ENCODE measurements around the gene IFNGR2. TPM values are rescaled to one million over a fixed set of nuclear protein-coding genes. Genes with fewer than 3 reads are reported as not detected.

The IFNGR2 gene
- total and polyA plus RNA-seq, 3 experiments from 2014 or later: 2.3 to 3.1 (median 3.1) TPM

- Mint-ChIP-seq H3K36me3 (peaks cover 0 to 11% (median 0%) of the 10 kb centered on the region in 3 donors), H3K9me3 (no peaks in the 10 kb centered on the region), H3K4me1 (peaks cover 24 to 29% (median 27%) of the 10 kb centered on the region in 3 donors), H3K27ac (peak within 1 kb of the TSS; percentile 89 to 97 (median 93)), H3K4me3 (peak within 1 kb of the TSS; percentile 90 to 95 (median 94)), H3K27me3 (no peaks in the 10 kb centered on the region)
- peak; percentile 94 to 97 (median 95) for DNase-seq
- no peaks in the 10 kb centered on the region for H3K27me3 ChIP-seq (ENCODE audit: insufficient read depth, low read length, poor library complexity, severe bottlenecking)
- ChIA-PET CTCF (interaction anchor here (0.8 to 2.4 kb wide), 13 partner anchors 10 to 709 kb away, joined by 3 to 22 read pairs (median 3); partner anchors contain the start of genes DNAJC28, DONSON, GART and PAXBP1), POLR2A (interaction anchor here (0.5 to 2.7 kb wide), 15 partner anchors 11 to 709 kb away, joined by 3 to 77 read pairs (median 4); partner anchors contain the start of genes DNAJC28, DONSON, GART and IFNAR1)
- H3K27ac ChIP-seq (ENCODE audit: low read depth, low read length): peak within 1 kb of the TSS; percentile 89
- peak within 1 kb of the TSS; percentile 94 for H3K4me3 ChIP-seq (ENCODE audit: low read length)
- H3K9me3 ChIP-seq (ENCODE audit: low read length): no peaks in the 10 kb centered on the region
- H3K4me1 ChIP-seq (ENCODE audit: insufficient read depth, low read length): peaks cover 11% of the 10 kb centered on the region
- no peaks in the 10 kb centered on the region for H3K36me3 ChIP-seq (ENCODE audit: insufficient read depth, low read length)
These were observed 76.7 kb downstream of the IFNGR2 start, which contains the start of gene TMEM50B for GRCh38 chr21:33479679-33480480. Gene TMEM50B (minus strand): TSS chr21:33479974. CDS start chr21:33468885, 11,089 bp downstream.

GRCh38 chr21:33480481-33481103, 77.4 kb downstream of the IFNGR2 start:
- Mint-ChIP-seq H3K9me3 (no peaks in the 10 kb centered on the region), H3K27me3 (no peaks in the 10 kb centered on the region), H3K36me3 (peaks cover 0 to 11% (median 0%) of the 10 kb centered on the region in 3 donors), H3K4me1 (peaks cover 24 to 29% (median 27%) of the 10 kb centered on the region in 3 donors), H3K27ac (peak overlapping the region; percentile 89 to 97 (median 93)), H3K4me3 (peak overlapping the region; percentile 90 to 95 (median 94))
- no peaks in the 10 kb centered on the region for H3K9me3 ChIP-seq (ENCODE audit: low read length)
- DNase-seq: no peak
- H3K4me3 ChIP-seq (ENCODE audit: low read length): peak overlapping the region; percentile 76
- H3K4me1 ChIP-seq (ENCODE audit: insufficient read depth, low read length): peaks cover 11% of the 10 kb centered on the region
- POLR2A ChIA-PET: interaction anchor here (0.7 to 2.7 kb wide), 10 partner anchors 10 to 214 kb away, joined by 3 to 77 read pairs (median 8); partner anchors contain the start of genes DNAJC28, DONSON, GART and IFNAR1
- H3K27ac ChIP-seq (ENCODE audit: low read depth, low read length): peak overlapping the region; percentile 79
- CTCF ChIA-PET: interaction anchor here (0.9 to 2.4 kb wide), 11 partner anchors 10 to 709 kb away, joined by 3 to 22 read pairs (median 4); partner anchors contain the start of genes DNAJC28, DONSON, GART and PAXBP1
- no peaks in the 10 kb centered on the region for H3K27me3 ChIP-seq (ENCODE audit: insufficient read depth, low read length, poor library complexity, severe bottlenecking)
- no peaks in the 10 kb centered on the region for H3K36me3 ChIP-seq (ENCODE audit: insufficient read depth, low read length)

GRCh38 chr21:33481314-33481943, 78.2 kb downstream of the IFNGR2 start:
- no peak overlapping the region for H3K27ac ChIP-seq (ENCODE audit: low read depth, low read length)
- POLR2A ChIA-PET: interaction anchor here (0.9 to 2.7 kb wide), 2 partner anchors 48 to 61 kb away, joined by 5 to 56 read pairs; partner anchors contain the start of genes GART and SON
- Mint-ChIP-seq H3K27ac (peak overlapping the region in 5 of 8 donors; percentile 12 to 96 (median 43)), H3K4me3 (peak overlapping the region; percentile 24 to 95 (median 93)), H3K4me1 (peaks cover 24 to 29% (median 27%) of the 10 kb centered on the region in 3 donors), H3K9me3 (no peaks in the 10 kb centered on the region), H3K36me3 (peaks cover 0 to 11% (median 0%) of the 10 kb centered on the region in 3 donors), H3K27me3 (no peaks in the 10 kb centered on the region)
- DNase-seq: no peak
- H3K4me3 ChIP-seq (ENCODE audit: low read length): no peak overlapping the region
- CTCF ChIA-PET: interaction anchor here (0.8 to 2.4 kb wide), 4 partner anchors 9 to 710 kb away, joined by 3 to 22 read pairs (median 5); partner anchors contain the start of genes DNAJC28 and PAXBP1
- peaks cover 11% of the 10 kb centered on the region for H3K4me1 ChIP-seq (ENCODE audit: insufficient read depth, low read length)
- H3K36me3 ChIP-seq (ENCODE audit: insufficient read depth, low read length): no peaks in the 10 kb centered on the region
- H3K27me3 ChIP-seq (ENCODE audit: insufficient read depth, low read length, poor library complexity, severe bottlenecking): no peaks in the 10 kb centered on the region
- no peaks in the 10 kb centered on the region for H3K9me3 ChIP-seq (ENCODE audit: low read length)

Other genes with a start within 250 kb of the IFNGR2 start
- 10 to 100 TPM; 23.4 to 26.4 TPM for gene IFNAR2, start 173.5 kb upstream of the IFNGR2 start, total RNA-seq
- 85.3 TPM for gene IFNAR2, start 173.5 kb upstream of the IFNGR2 start, polyA plus RNA-seq
- gene IL10RB, start 137.0 kb upstream of the IFNGR2 start, total RNA-seq: 10 to 100 TPM; 23.4 to 25.3 TPM
- gene IL10RB, start 137.0 kb upstream of the IFNGR2 start, polyA plus RNA-seq: 51.4 TPM
- gene IFNAR1, start 78.4 kb upstream of the IFNGR2 start, total RNA-seq: 10 to 100 TPM; 31.6 to 34.1 TPM
- gene IFNAR1, start 78.4 kb upstream of the IFNGR2 start, polyA plus RNA-seq: 54.6 TPM
- gene TMEM50B, start 76.6 kb downstream of the IFNGR2 start, total RNA-seq: 10 to 100 TPM; 29.2 to 29.4 TPM
- gene TMEM50B, start 76.6 kb downstream of the IFNGR2 start, polyA plus RNA-seq: 56.2 TPM
- under 1 TPM; 0.60 to 0.63 TPM for gene DNAJC28, start 88.3 kb downstream of the IFNGR2 start, total RNA-seq
- gene DNAJC28, start 88.3 kb downstream of the IFNGR2 start, polyA plus RNA-seq: 1.7 TPM
- gene GART, start 138.7 kb downstream of the IFNGR2 start, total RNA-seq: 100 to 1,000 TPM; 194 to 196 TPM
- gene GART, start 138.7 kb downstream of the IFNGR2 start, polyA plus RNA-seq: 50.9 TPM
- gene SON, start 139.6 kb downstream of the IFNGR2 start, total RNA-seq: 100 to 1,000 TPM; 316 to 339 TPM
- 715 TPM for gene SON, start 139.6 kb downstream of the IFNGR2 start, polyA plus RNA-seq
- gene DONSON, start 185.3 kb downstream of the IFNGR2 start, total RNA-seq: 10 to 100 TPM; 38.0 to 41.0 TPM
- 3.3 TPM for gene DONSON, start 185.3 kb downstream of the IFNGR2 start, polyA plus RNA-seq
- gene CRYZL1, start 238.3 kb downstream of the IFNGR2 start, total RNA-seq: 10 to 100 TPM; 30.6 to 31.1 TPM
- 34.9 TPM for gene CRYZL1, start 238.3 kb downstream of the IFNGR2 start, polyA plus RNA-seq
- 1 to 10 TPM; 4.9 to 5.5 TPM for gene ITSN1, start 239.1 kb downstream of the IFNGR2 start, total RNA-seq
- 2.7 TPM for gene ITSN1, start 239.1 kb downstream of the IFNGR2 start, polyA plus RNA-seq